Mammary epithelial cell (primary cell): ENCODE results near the gene DVL1.

Source experiments
- CTCF ChIP-seq, 2 donors: IDR thresholded peaks in 1 of 2; conservative IDR thresholded peaks in 1 of 2; 2 replicates each; pipeline ENCODE4 v1.5.1; 2011 to 2012; ENCODE audit warnings: inconsistent platforms in 2 of 2, low read length in 2 of 2, mild to moderate bottlenecking in 2 of 2, control low read depth in 1 of 2, low read depth in 1 of 2; ENCODE audit not compliant: insufficient read depth in 1 of 2; ENCODE audit errors: extremely low read depth in 1 of 2
- EZH2 ChIP-seq: IDR thresholded peaks from 2 replicates; pipeline ENCODE4 v1.6.1; 2012; ENCODE audit warnings: low read length, inconsistent platforms, borderline replicate concordance

- TF ChIP-seq CTCF (conservative IDR thresholded peaks at IDR 0.05 in 1 of 2, IDR thresholded peaks at IDR 0.05 in 1 of 2; ENCODE audit: extremely low read depth in 1 of 2, insufficient read depth in 1 of 2, low read depth in 1 of 2, low read length in 2 of 2) (no peak), EZH2 (no peak)
These were observed 27.7 kb downstream of the DVL1 start for GRCh38 chr1:1321477-1321876.
